K562 (cell line): ENCODE data around the gene ARID3B. TPM values are rescaled to one million over a fixed set of nuclear protein-coding genes. Genes with fewer than 3 reads are reported as not detected.

ENCODE experiments used
- ATAC-seq: fragments of 200-7000 bp; cut with Tn5 transposase; 3 replicates; pipeline ENCODE4 v1.9.1; 2020; ENCODE audit warnings: moderate library complexity
- BruUV-seq: library from RNA; stranded (reverse); fragments of 400-500 nt; replicated peaks from 2 replicates; lab custom pipeline; 2021; lab: Mats Ljungman, UMichigan
- CTCF ChIA-PET: fragments of 300-600 bp; formaldehyde crosslinking; extraction: SDS; loops from one replicate; lab custom pipeline; 2021; ENCODE audit warnings: low intra/inter-chr PET ratio; lab: Yijun Ruan, JAX
- POLR2A ChIA-PET: fragments of 300-600, 350-650 bp; sonication (Branson Sonifier 250); formaldehyde crosslinking; extraction: SDS; loops from one replicate; lab custom pipeline; 2021; ENCODE audit warnings: antibody characterized with exemption, inconsistent platforms; lab: Yijun Ruan, JAX
- DNase-seq, 4 experiments: peaks; one replicate each; pipeline versions ENCODE4 v3.0.0 to v3.0.0-alpha.2; 2011 to 2018; ENCODE audit warnings: low spot score in 3 of 4, mixed read lengths in 3 of 4; ENCODE audit errors: extremely low read depth in 1 of 4
- FAIRE-seq: peaks from 2 replicates; lab custom pipeline; 2011; peaks lifted over from hg19 to GRCh38; lab: Jason Lieb, UNC
- H2AFZ ChIP-seq: 2 replicates; pipeline ENCODE4 v1.6.0; 2011; ENCODE audit warnings: low read depth, low read length, control low read depth, inconsistent platforms
- H3K27ac ChIP-seq: fragments of 200-600 bp; 3 replicates; pipeline ENCODE4 v1.8.0; 2011; ENCODE audit warnings: low read depth, mild to moderate bottlenecking, control low read depth, inconsistent platforms, low read length, moderate library complexity, mixed read lengths; ENCODE audit errors: extremely low read depth
- H3K27me3 ChIP-seq, 2 experiments: fragments of 300-600 bp in 1 of 2; 2 replicates in 1 of 2; 3 replicates in 1 of 2; pipeline versions ENCODE4 v1.6.0 to v1.8.0; 2011; ENCODE audit warnings: inconsistent platforms in 2 of 2, low read length in 2 of 2, mild to moderate bottlenecking in 1 of 2, mixed read lengths in 1 of 2, moderate library complexity in 1 of 2; ENCODE audit not compliant: control insufficient read depth in 2 of 2, insufficient read depth in 2 of 2
- H3K36me3 ChIP-seq: fragments of 300-600 bp; 3 replicates; pipeline ENCODE4 v1.8.0; 2011; ENCODE audit warnings: mild to moderate bottlenecking, low read length, inconsistent platforms; ENCODE audit not compliant: control insufficient read depth, insufficient read depth
- H3K4me1 ChIP-seq, 2 experiments: fragments of 200-600 bp in 1 of 2; replicated peaks in 1 of 2; 2 replicates in 1 of 2; 3 replicates in 1 of 2; pipeline versions ENCODE4 v1.5.1 to v1.8.0; 2011; ENCODE audit warnings: inconsistent platforms in 2 of 2, low read length in 2 of 2, mild to moderate bottlenecking in 1 of 2, mixed read lengths in 1 of 2, moderate library complexity in 1 of 2; ENCODE audit not compliant: control insufficient read depth in 2 of 2, insufficient read depth in 2 of 2
- H3K4me2 ChIP-seq: 2 replicates; pipeline ENCODE4 v1.6.1; 2011; ENCODE audit warnings: low read length, control low read depth, inconsistent platforms, mixed read lengths; ENCODE audit not compliant: insufficient read depth
- H3K4me3 ChIP-seq: fragments of 200-600 bp; sonication (generic), shearing (Covaris generic); 2 replicates; pipeline ENCODE4 v1.5.1; 2016; ENCODE audit warnings: control low read depth, inconsistent platforms
- H3K79me2 ChIP-seq: fragments of 200-600 bp; 3 replicates; pipeline ENCODE4 v1.8.0; 2011; ENCODE audit warnings: low read length, inconsistent platforms; ENCODE audit not compliant: control insufficient read depth, insufficient read depth
- H3K9ac ChIP-seq, 2 experiments: 2 replicates each; pipeline versions ENCODE4 v1.6.0 to v1.6.1; 2011; ENCODE audit warnings: low read depth in 2 of 2, low read length in 2 of 2, control low read depth in 1 of 2, inconsistent platforms in 1 of 2, mild to moderate bottlenecking in 1 of 2, mixed read lengths in 1 of 2; ENCODE audit not compliant: insufficient read depth in 1 of 2
- H3K9me1 ChIP-seq: one replicate; pipeline ENCODE4 v1.6.0; 2011; ENCODE audit warnings: inconsistent platforms, mild to moderate bottlenecking, low read length, moderate library complexity; ENCODE audit not compliant: control insufficient read depth, insufficient read depth
- H3K9me3 ChIP-seq: replicated peaks from 2 replicates; pipeline ENCODE4 v1.5.1; 2011; ENCODE audit warnings: low read depth, low read length, inconsistent platforms; ENCODE audit not compliant: control insufficient read depth, insufficient read depth
- H4K20me1 ChIP-seq: replicated peaks from 2 replicates; pipeline ENCODE4 v1.6.1; 2011; ENCODE audit warnings: low read length, inconsistent platforms, mixed read lengths; ENCODE audit not compliant: control insufficient read depth, insufficient read depth
- ETS1 ChIP-seq: conservative IDR thresholded peaks from 2 replicates; pipeline ENCODE4 v1.6.1; 2011; ENCODE audit warnings: low read depth, mild to moderate bottlenecking, low read length; ENCODE audit not compliant: control insufficient read depth
- ZNF274 ChIP-seq: IDR thresholded peaks from 2 replicates; pipeline ENCODE4 v1.6.1; 2011; ENCODE audit warnings: low read depth, mild to moderate bottlenecking, low read length, moderate library complexity, borderline replicate concordance
- WGBS: fragments of 100-300 bp; shearing (Covaris generic); methylation state at CpG from one replicate; pipeline ENCODE4 v1.1.6; 2016; ENCODE audit warnings: low coverage, mixed read lengths; ENCODE audit not compliant: insufficient coverage; ENCODE audit errors: missing lambda C conversion rate; 5-methylcytosine and 5-hydroxymethylcytosine counted together
- in situ Hi-C: fragments of 300-500 bp; cut with MboI; formaldehyde crosslinking; loops from 4 replicates; pipeline ENCODE4 v1.15.0; 2018; ENCODE audit warnings: inconsistent platforms, mixed read lengths
- intact Hi-C: fragments of 100-400 bp; cut with micrococcal nuclease; formaldehyde crosslinking; loops from 2 replicates; pipeline ENCODE4 v1.14.2; 2022
- polyA plus RNA-seq, 8 experiments: library from polyadenylated mRNA; depleted of rRNA in 4 of 8; stranded (reverse) in 5 of 8; unstranded in 3 of 8; fragments of >200 nt; fragmentation: Nextera tagmentation in 2 of 8; fragmentation: Illumina TruSeq in 1 of 8; extraction: Ambion mirVana in 2 of 8; extraction: Trizol in 1 of 8; gene quantifications; 2 replicates each; pipeline versions ENCODE4 v1.2.1 to v1.2.3, GENCODE V29; 2011 to 2014; ENCODE audit warnings: inconsistent platforms in 1 of 8, missing spikeins in 1 of 8
- total RNA-seq, 7 experiments: library from RNA; depleted of rRNA in 6 of 7; stranded (reverse); fragments of >200 nt in 6 of 7; fragmentation: Illumina TruSeq in 2 of 7; extraction: Trizol in 2 of 7; gene quantifications; 2 replicates each; pipeline versions ENCODE4 v1.2.1 to v1.2.3, GENCODE V29; 2011 to 2021; ENCODE audit warnings: low replicate concordance in 1 of 7

Gene ARID3B
- total and polyA plus RNA-seq, 9 of the 15 experiments (the other 6 are each of a cell fraction or from before 2014, with no cell fraction given) = 0.32 to 15.1 (median 7.1) TPM

DNA sequence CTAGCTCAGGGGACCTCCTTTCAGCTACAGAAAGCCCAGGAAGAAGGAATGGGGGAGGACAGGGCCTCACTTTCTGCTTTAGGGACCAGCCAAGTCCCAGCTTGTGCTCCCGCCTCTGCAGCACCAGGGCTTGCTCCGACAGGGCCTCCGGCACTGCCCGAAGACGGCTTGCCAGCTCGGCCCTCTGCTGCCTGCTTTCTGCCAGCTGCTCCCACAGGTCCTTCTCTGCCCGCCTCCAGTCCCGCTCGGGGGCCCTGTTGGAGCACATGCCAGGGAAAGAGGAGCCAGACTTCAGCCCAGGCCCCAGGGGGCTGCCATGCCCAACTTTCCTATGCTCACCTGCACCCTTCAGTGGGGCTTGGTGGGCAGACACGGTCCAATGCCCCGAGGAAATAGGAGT, 70.3 kb downstream of the ARID3B start (continued):
- TF ChIP-seq ETS1 = no peak

GRCh38 chr15:74611834-74612233, 70.8 kb downstream of the ARID3B start:
- H3K27me3 ChIP-seq = peaks cover 0 to 11% of the 10 kb centered on the region in 2 experiments; a peak in 2 of 5 replicates
- no peaks in the 10 kb centered on the region for H3K9me1 ChIP-seq
- FAIRE-seq (no peak), ATAC-seq (no peak), DNase-seq (no peak)
- peaks cover 24% of the 10 kb centered on the region for H4K20me1 ChIP-seq
- intact Hi-C loops = loop anchor here (5.0 to 10.0 kb wide), 2 partner anchors 150 to 617 kb away; partner anchors contain the start of genes PML, STOML1 and UBL7
- H3K9ac ChIP-seq = no peak overlapping the region
- H3K4me2 ChIP-seq = no peak overlapping the region
- H3K4me3 ChIP-seq = no peak overlapping the region
- 48% methylated on average over 6 of the region's 6 CpGs for WGBS
- no peaks in the 10 kb centered on the region for H3K9me3 ChIP-seq
- H3K27ac ChIP-seq = no peak overlapping the region
- no TSS peak for BruUV-seq
- no peaks in the 10 kb centered on the region for H3K36me3 ChIP-seq
- POLR2A ChIA-PET = interaction anchor here (9.7 kb wide), 1 partner anchor 11 kb away, joined by 111 read pairs; no protein-coding TSS in a partner anchor
- no peak for TF ChIP-seq ZNF274
- CTCF ChIA-PET = no interaction called here
- H3K79me2 ChIP-seq = peaks cover 19% of the 10 kb centered on the region
- peaks cover 20 to 61% of the 10 kb centered on the region in 2 experiments for H3K4me1 ChIP-seq
- in situ Hi-C loops = loop anchor here (5.0 kb wide), 1 partner anchor 65 kb away; no protein-coding TSS in a partner anchor
- no peak overlapping the region for H2AFZ ChIP-seq
